GM10248 (cell line): ENCODE data around the gene ZNF469.
A peak's percentile ranks its signal among the peaks of the same experiment; 100 is the strongest.

ENCODE experiments used
- CTCF ChIA-PET: fragments of 300-600 bp; sonication (Branson Sonifier 250); formaldehyde crosslinking; extraction: SDS; loops from one replicate; lab custom pipeline; 2021; ENCODE audit warnings: antibody characterized with exemption; lab: Yijun Ruan, JAX
- POLR2A ChIA-PET: fragments of 350-650 bp; sonication (Branson Sonifier 250); formaldehyde crosslinking; extraction: SDS; loops from one replicate; lab custom pipeline; 2020; ENCODE audit warnings: antibody characterized with exemption; lab: Yijun Ruan, JAX
- DNase-seq: peaks from one replicate; pipeline ENCODE4 v3.0.0; 2012; ENCODE audit errors: extremely low spot score
- TF ChIP-seq, protein P1 (sequence below): IDR thresholded peaks from 2 replicates; pipeline ENCODE4 v1.5.1; 2012; ENCODE audit warnings: mild to moderate bottlenecking, low read depth; ENCODE audit errors: extremely low read depth, missing control alignments, control extremely low read depth

ZNF469 gene

GRCh38 chr16:88344411-88345030, 38.2 kb upstream of the ZNF469 start:
- DNase-seq, result no peak
- TF ChIP-seq, protein P1, sequence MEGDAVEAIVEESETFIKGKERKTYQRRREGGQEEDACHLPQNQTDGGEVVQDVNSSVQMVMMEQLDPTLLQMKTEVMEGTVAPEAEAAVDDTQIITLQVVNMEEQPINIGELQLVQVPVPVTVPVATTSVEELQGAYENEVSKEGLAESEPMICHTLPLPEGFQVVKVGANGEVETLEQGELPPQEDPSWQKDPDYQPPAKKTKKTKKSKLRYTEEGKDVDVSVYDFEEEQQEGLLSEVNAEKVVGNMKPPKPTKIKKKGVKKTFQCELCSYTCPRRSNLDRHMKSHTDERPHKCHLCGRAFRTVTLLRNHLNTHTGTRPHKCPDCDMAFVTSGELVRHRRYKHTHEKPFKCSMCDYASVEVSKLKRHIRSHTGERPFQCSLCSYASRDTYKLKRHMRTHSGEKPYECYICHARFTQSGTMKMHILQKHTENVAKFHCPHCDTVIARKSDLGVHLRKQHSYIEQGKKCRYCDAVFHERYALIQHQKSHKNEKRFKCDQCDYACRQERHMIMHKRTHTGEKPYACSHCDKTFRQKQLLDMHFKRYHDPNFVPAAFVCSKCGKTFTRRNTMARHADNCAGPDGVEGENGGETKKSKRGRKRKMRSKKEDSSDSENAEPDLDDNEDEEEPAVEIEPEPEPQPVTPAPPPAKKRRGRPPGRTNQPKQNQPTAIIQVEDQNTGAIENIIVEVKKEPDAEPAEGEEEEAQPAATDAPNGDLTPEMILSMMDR, result no peak
- CTCF ChIA-PET, result no interaction called here
- POLR2A ChIA-PET, result no interaction called here

DNA sequence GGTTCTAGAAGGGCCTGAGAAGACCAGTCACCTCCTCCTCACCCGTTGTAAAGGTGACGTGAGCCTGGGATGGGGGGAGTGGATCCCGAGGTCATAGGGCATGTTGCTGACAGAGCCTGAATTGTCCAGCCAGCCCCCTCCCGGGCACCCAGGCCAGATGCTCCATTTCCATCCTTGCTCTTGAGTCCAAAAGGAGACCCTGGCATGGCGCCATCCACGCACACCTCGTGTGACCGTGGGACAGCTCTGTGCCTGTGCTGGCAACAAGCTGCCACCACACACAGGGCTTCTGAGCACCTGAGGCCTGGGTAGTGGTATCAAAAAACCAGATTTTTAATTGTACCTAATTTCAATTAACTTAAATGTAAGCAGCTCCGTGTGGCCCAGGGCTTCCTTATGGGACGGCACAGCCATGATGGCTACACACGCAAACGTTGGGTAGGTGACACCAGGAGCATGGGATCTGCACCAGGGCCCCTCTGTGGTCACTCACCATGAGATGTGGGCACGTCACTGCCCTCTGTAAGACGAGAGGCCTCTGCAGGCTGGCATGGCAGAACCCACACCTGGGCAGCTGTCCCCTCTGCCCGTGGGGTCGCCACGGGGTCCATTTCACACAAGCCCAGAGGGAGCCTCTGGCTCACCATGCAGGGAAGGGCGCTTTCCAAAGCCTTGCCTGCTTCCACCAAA, 37.6 kb upstream of the ZNF469 start:
- TF ChIP-seq, protein P1, result no peak
- ChIA-PET CTCF (no interaction called here), POLR2A (no interaction called here)
- no peak for DNase-seq

DNA sequence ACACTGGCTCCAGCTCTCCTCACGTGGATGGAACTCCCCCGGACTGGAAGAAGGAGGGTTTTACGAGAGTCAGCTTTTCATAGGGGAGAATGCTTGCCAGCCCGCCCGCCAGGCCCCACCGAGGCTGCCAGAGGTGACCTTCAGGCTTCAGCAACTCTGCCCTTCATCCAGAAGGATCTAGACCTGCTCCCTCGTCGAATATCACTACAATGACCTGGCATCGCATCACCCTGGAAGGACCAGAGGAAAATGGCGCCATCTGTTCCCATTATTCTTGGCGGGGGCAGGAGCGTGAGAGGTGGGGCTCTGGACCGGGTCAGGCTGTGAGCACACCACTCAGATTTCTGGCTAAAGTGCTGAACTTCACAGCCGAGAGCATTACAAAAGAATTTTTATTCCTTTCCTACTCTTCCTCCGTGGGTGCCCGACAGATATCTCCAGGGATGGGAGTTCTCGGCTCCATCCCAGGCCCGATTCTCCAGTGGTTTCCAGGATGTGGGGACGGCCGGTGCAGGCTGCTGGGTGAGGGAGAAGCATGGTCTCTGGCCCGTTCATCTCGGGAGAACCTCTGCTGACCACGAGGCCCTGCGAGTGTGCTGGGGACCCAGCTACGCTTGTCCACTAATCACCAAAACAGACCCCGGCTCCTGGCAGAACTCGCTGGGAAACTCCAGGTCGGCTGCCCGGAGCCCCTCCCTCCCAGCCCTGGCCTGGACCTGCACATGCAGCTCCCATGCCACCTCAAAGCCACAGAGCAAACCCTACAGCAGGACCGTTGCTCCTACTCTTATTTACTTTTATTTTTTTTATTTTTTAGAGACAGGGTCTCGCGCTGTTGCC, 36.8 kb upstream of the ZNF469 start:
- ChIA-PET POLR2A (no interaction called here), CTCF (no interaction called here)
- DNase-seq, result no peak
- TF ChIP-seq, protein P1, result no peak

- CTCF ChIA-PET, result no interaction called here
- DNase-seq, result no peak
- POLR2A ChIA-PET, result no interaction called here
- TF ChIP-seq, protein P1, result no peak
Measured at GRCh38 chr16:88346680-88347505, 35.9 kb upstream of the ZNF469 start.

- CTCF ChIA-PET, result interaction anchor here (1.3 kb wide), 1 partner anchor 88 kb away, joined by 3 read pairs; no protein-coding TSS in a partner anchor
- peak; percentile 63 for DNase-seq
- POLR2A ChIA-PET, result no interaction called here
- TF ChIP-seq, protein P1, result no peak
Measured at GRCh38 chr16:88347656-88348376, 34.9 kb upstream of the ZNF469 start.
